Subcutaneous abdominal adipose tissue (tissue), 5 donors: Measurements from ENCODE around the gene C2CD2.
A peak's percentile ranks its signal among the peaks of the same experiment; 100 is the strongest.

Experiments
- H3K27ac ChIP-seq: one replicate; pipeline ENCODE4 v1.7.0; 2013; ENCODE audit warnings: low read depth, mild to moderate bottlenecking, inconsistent platforms, low read length, moderate library complexity
- H3K27me3 ChIP-seq, 5 donors: one replicate each; pipeline ENCODE4 v1.7.0; 2013; ENCODE audit warnings: low read length in 5 of 5, inconsistent platforms in 1 of 5; ENCODE audit not compliant: control insufficient read depth in 5 of 5, insufficient read depth in 4 of 5
- H3K36me3 ChIP-seq, 5 donors: one replicate each; pipeline ENCODE4 v1.7.0; 2013; ENCODE audit warnings: low read length in 5 of 5; ENCODE audit not compliant: control insufficient read depth in 5 of 5, insufficient read depth in 5 of 5
- H3K4me1 ChIP-seq, 5 donors: one replicate each; pipeline ENCODE4 v1.7.0; 2013; ENCODE audit warnings: low read length in 5 of 5, mild to moderate bottlenecking in 3 of 5, moderate library complexity in 1 of 5; ENCODE audit not compliant: control insufficient read depth in 5 of 5, insufficient read depth in 5 of 5
- H3K4me3 ChIP-seq, 5 donors: one replicate each; pipeline ENCODE4 v1.7.0; 2013; ENCODE audit warnings: low read length in 5 of 5, low read depth in 1 of 5
- H3K9ac ChIP-seq, 5 donors: one replicate each; pipeline ENCODE4 v1.7.0; 2013; ENCODE audit warnings: low read length in 5 of 5, mild to moderate bottlenecking in 4 of 5, moderate library complexity in 3 of 5
- H3K9me3 ChIP-seq, 5 donors: one replicate each; pipeline ENCODE4 v1.7.0; 2013; ENCODE audit warnings: low read length in 5 of 5; ENCODE audit not compliant: control insufficient read depth in 5 of 5
- donor health status: healthy.
- donor health status: healthy.
- donor health status: healthy.
- donor health status: healthy.
- donor health status: healthy.

C2CD2 gene

GRCh38 chr21:41894511-41894910 lies 59.3 kb downstream of the C2CD2 start:
- Histone ChIP-seq H3K4me1 (peaks cover 0 to 17% (median 5%) of the 10 kb centered on the region in 5 donors), H3K27me3 (no peaks in the 10 kb centered on the region), H3K4me3 (no peak overlapping the region), H3K27ac (no peak overlapping the region), H3K9ac (no peak overlapping the region), H3K36me3 (peaks cover 4 to 81% (median 73%) of the 10 kb centered on the region in 5 donors), H3K9me3 (no peaks in the 10 kb centered on the region)

GRCh38 chr21:41892726-41893125 lies 61.1 kb downstream of the C2CD2 start:
- Histone ChIP-seq H3K9ac (no peak overlapping the region), H3K27me3 (no peaks in the 10 kb centered on the region), H3K4me3 (no peak overlapping the region), H3K36me3 (peaks cover 4 to 78% (median 69%) of the 10 kb centered on the region in 5 donors), H3K27ac (no peak overlapping the region), H3K4me1 (peaks cover 0 to 34% (median 13%) of the 10 kb centered on the region in 5 donors), H3K9me3 (no peaks in the 10 kb centered on the region)

- no peak overlapping the region for H3K27ac ChIP-seq
- no peaks in the 10 kb centered on the region for H3K9me3 ChIP-seq
- no peak overlapping the region for H3K4me3 ChIP-seq
- peak overlapping the region in 1 of 5 donors; percentile 19 for H3K9ac ChIP-seq
- peaks cover 4 to 69% (median 60%) of the 10 kb centered on the region in 5 donors for H3K36me3 ChIP-seq
- peaks cover 0 to 21% (median 11%) of the 10 kb centered on the region in 5 donors for H3K4me1 ChIP-seq
- no peaks in the 10 kb centered on the region for H3K27me3 ChIP-seq
Measured at GRCh38 chr21:41891132-41891531, 62.7 kb downstream of the C2CD2 start.

DNA sequence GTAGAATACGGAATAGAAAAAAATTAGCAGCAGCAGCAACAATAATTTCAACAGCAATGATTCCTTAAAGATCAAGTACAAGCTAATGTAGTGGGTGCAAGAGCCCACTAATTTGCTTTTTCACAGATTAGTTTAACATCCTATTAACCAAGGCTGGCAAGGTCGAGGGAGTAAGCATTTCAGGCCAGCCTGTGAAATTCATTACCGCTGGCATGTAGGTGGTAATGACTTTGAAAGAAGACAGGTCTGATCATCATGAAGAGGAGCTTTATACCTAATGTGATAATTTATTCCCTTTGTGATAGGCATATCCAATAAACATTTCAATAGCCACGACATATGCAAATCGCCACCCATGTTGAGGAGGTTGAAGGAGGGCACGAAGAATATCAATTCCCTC lies 63.5 kb downstream of the C2CD2 start:
- peaks cover 0 to 17% (median 11%) of the 10 kb centered on the region in 5 donors for H3K4me1 ChIP-seq
- H3K36me3 ChIP-seq: peaks cover 4 to 61% (median 56%) of the 10 kb centered on the region in 5 donors
- no peaks in the 10 kb centered on the region for H3K27me3 ChIP-seq
- H3K9ac ChIP-seq: no peak overlapping the region
- H3K27ac ChIP-seq: no peak overlapping the region
- no peaks in the 10 kb centered on the region for H3K9me3 ChIP-seq
- H3K4me3 ChIP-seq: no peak overlapping the region

DNA sequence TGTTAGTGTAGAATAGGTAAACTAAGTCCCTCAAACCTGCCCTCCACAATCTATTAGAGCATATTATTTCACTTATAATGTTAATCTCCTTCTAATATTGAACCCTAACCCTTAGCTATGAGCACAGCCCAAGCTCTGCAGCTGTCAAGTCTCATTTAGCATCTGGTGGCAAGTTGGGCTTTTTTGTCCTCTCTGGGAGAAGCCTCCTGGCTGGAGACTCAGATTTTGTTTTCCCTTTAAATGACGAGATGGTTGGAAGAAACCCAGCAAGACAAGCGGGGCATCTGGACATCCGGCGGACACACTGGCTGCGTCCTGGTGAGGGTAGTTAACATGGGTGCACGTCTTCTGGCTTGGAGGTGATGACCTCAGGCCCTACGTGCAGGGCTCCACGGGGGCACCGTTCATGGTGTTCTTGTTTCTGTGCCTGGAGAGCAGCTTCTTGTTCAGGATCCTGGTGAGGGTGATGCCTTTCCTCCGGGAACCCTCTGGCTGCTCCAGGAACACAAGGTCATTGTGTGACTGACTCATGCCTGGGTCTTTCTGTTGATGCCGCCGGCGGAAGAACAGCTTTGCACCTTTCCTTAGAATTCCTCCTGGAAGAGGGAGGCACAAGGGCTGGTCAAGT lies 65.0 kb downstream of the C2CD2 start:
- H3K4me1 ChIP-seq: peaks cover 0 to 17% (median 11%) of the 10 kb centered on the region in 5 donors
- no peaks in the 10 kb centered on the region for H3K9me3 ChIP-seq
- H3K9ac ChIP-seq: peak overlapping the region in 3 of 5 donors; percentile 28 to 57 (median 35)
- no peaks in the 10 kb centered on the region for H3K27me3 ChIP-seq
- peaks cover 4 to 51% (median 44%) of the 10 kb centered on the region in 5 donors for H3K36me3 ChIP-seq
- no peak overlapping the region for H3K4me3 ChIP-seq
- peak overlapping the region; percentile 83 for H3K27ac ChIP-seq

- Histone ChIP-seq H3K4me3 (no peak overlapping the region), H3K9ac (peak overlapping the region in 1 of 5 donors; percentile 57), H3K4me1 (peaks cover 0 to 17% (median 11%) of the 10 kb centered on the region in 5 donors), H3K27me3 (no peaks in the 10 kb centered on the region), H3K36me3 (peaks cover 4 to 46% (median 39%) of the 10 kb centered on the region in 5 donors), H3K27ac (peak overlapping the region; percentile 83), H3K9me3 (no peaks in the 10 kb centered on the region)
Measured at GRCh38 chr21:41887667-41888066, 66.2 kb downstream of the C2CD2 start.

DNA sequence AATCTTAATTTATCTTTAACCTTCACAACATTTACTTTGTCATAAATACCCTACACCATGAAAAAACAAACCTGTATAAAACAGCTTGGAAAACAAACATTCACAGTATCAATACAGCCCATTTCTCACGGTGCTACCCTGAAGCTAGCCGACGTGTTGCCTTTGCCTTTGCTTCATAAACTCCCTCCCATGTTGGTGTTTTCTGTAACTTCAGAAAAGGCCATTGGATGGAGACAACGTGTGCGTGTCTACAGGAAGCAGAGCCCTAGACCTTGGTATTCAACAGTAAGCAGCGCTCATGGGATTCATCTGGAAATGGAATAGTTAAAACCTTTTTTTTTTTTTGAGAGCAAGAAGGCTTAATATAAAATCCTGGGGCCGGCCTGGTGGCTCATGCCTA lies 67.5 kb downstream of the C2CD2 start:
- Histone ChIP-seq H3K36me3 (peaks cover 4 to 33% (median 27%) of the 10 kb centered on the region in 5 donors), H3K4me3 (no peak overlapping the region), H3K9ac (no peak overlapping the region), H3K4me1 (peaks cover 0 to 17% (median 11%) of the 10 kb centered on the region in 5 donors), H3K27me3 (no peaks in the 10 kb centered on the region), H3K27ac (peak overlapping the region; percentile 2), H3K9me3 (no peaks in the 10 kb centered on the region)

DNA sequence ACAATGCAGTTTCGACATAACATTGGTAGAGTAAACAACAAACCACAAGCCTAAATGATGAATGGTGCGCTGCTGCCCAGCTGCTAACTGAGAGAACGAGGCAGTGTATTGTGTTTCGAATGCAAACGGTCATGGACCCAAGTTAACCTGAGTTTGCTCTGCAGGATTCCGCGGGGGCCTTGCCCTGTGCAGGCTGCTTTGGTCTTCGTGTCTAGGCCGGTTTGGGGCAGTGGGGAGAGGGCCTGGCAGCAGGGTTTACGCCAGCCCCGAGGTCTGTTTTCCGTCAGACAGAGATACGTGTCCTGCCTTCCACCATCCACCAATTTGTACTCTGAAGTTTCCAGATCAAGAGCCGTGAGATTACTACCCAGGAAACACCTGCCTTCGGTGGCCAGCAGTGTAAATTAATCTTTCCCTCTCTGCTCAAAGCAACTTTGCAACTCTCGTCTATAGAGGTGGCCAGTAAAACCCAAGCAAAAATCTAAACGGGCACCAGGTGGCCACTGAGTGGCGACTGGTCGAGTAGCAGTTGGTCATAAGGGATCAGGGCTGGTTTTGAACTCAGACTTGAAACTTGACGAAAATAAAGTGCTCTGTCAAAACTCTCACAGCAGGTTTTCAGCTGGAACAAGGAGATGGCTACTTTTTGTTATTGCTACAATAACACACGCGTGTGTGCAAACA lies 68.3 kb downstream of the C2CD2 start:
- H3K36me3 ChIP-seq: peaks cover 3 to 26% (median 20%) of the 10 kb centered on the region in 5 donors
- no peak overlapping the region for H3K9ac ChIP-seq
- H3K9me3 ChIP-seq: no peaks in the 10 kb centered on the region
- no peaks in the 10 kb centered on the region for H3K27me3 ChIP-seq
- no peak overlapping the region for H3K4me3 ChIP-seq
- H3K27ac ChIP-seq: no peak overlapping the region
- peaks cover 0 to 18% (median 11%) of the 10 kb centered on the region in 5 donors for H3K4me1 ChIP-seq

DNA sequence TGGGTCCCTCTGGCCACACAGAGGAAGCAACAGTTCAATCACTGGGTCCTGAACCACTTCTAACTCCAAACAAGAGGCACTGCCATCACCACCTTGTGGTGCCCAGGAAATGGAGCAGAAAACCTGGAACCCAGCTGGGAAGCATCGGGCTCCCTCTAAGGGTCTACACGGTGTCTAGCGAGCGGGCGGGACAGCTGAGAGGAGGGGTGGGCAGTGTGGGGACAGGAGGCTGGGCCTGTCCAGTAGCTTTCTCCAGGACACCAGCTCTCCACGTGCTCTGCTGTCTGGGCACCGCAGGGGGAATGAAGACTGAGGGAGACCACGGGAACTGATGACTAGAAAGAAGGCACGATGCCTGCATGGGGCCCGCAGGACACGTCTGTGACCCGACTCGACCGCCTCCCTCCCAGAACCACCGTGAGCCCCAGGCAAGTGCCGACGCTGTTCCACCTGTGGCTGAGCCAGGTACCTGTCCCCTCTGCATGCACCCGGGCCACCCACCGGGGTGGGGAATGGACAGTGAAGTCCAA lies 69.3 kb downstream of the C2CD2 start:
- no peak overlapping the region for H3K9ac ChIP-seq
- no peaks in the 10 kb centered on the region for H3K9me3 ChIP-seq
- peaks cover 0 to 28% (median 16%) of the 10 kb centered on the region in 5 donors for H3K4me1 ChIP-seq
- no peak overlapping the region for H3K27ac ChIP-seq
- no peak overlapping the region for H3K4me3 ChIP-seq
- H3K36me3 ChIP-seq: peaks cover 0 to 21% (median 13%) of the 10 kb centered on the region in 5 donors
- H3K27me3 ChIP-seq: no peaks in the 10 kb centered on the region

DNA sequence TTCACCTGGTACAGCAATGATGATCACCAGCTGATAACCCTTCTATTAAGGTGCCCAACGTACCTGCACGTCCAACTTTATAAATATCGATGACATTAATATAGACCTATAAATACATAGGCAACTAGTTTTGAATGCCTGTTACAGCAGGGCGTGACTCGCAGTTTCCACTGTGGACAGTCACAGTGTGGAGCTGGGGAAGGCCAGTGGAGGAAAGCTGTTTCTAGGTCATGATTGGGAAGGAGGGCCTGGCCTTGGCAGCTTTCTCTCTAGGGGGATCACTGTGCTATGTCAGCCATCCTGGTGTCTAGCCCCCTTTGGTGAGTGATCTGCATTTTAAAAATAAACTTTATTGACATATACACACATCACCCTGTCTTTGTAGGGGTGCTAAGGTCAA lies 70.2 kb downstream of the C2CD2 start:
- Histone ChIP-seq H3K9ac (no peak overlapping the region), H3K27ac (no peak overlapping the region), H3K4me3 (no peak overlapping the region), H3K27me3 (no peaks in the 10 kb centered on the region), H3K9me3 (no peaks in the 10 kb centered on the region), H3K4me1 (peaks cover 0 to 21% (median 13%) of the 10 kb centered on the region in 5 donors), H3K36me3 (peaks cover 0 to 13% (median 8%) of the 10 kb centered on the region in 5 donors)
